H9 (cell line): ENCODE data around the gene CTRL. TPM values are rescaled to one million over a fixed set of nuclear protein-coding genes. Genes with fewer than 3 reads are reported as not detected.

Experiments used
- DNase-seq: peaks from one replicate; pipeline ENCODE4 v3.0.0-alpha.2; 2017
- H2AFZ ChIP-seq: one replicate; pipeline ENCODE4 v1.6.1; 2013; ENCODE audit warnings: mild to moderate bottlenecking, low read length, control low read depth, moderate library complexity
- H2AK5ac ChIP-seq: 2 replicates; pipeline ENCODE4 v1.6.1; 2013; ENCODE audit warnings: low read length, control low read depth, mixed read lengths; ENCODE audit not compliant: insufficient read length
- H2BK120ac ChIP-seq: one replicate; pipeline ENCODE4 v1.6.1; 2013; ENCODE audit warnings: low read depth, mild to moderate bottlenecking, low read length, control low read depth, inconsistent platforms; ENCODE audit not compliant: poor library complexity, severe bottlenecking
- H2BK12ac ChIP-seq: 2 replicates; pipeline ENCODE4 v1.6.1; 2013; ENCODE audit warnings: low read length, control low read depth, mixed read lengths, low read depth; ENCODE audit not compliant: insufficient read length
- H2BK15ac ChIP-seq: 2 replicates; pipeline ENCODE4 v1.6.1; 2013; ENCODE audit warnings: low read depth, low read length, control low read depth
- H2BK20ac ChIP-seq: one replicate; pipeline ENCODE4 v1.6.1; 2013; ENCODE audit warnings: low read depth, mild to moderate bottlenecking, low read length, control low read depth, inconsistent platforms; ENCODE audit not compliant: poor library complexity, severe bottlenecking
- H2BK5ac ChIP-seq: 2 replicates; pipeline ENCODE4 v1.6.1; 2013; ENCODE audit warnings: low read length, control low read depth, mixed read lengths; ENCODE audit not compliant: insufficient read length
- H3K14ac ChIP-seq: 2 replicates; pipeline ENCODE4 v1.6.1; 2013; ENCODE audit warnings: low read length, control low read depth; ENCODE audit not compliant: insufficient read depth
- H3K18ac ChIP-seq: 2 replicates; pipeline ENCODE4 v1.6.1; 2013; ENCODE audit warnings: low read depth, mild to moderate bottlenecking, mixed read lengths, low read length, control low read depth; ENCODE audit not compliant: insufficient read length
- H3K23ac ChIP-seq: 2 replicates; pipeline ENCODE4 v1.6.1; 2013; ENCODE audit warnings: low read length, control low read depth, mixed read lengths, low read depth; ENCODE audit not compliant: insufficient read length
- H3K23me2 ChIP-seq: 2 replicates; pipeline ENCODE4 v1.6.1; 2013; ENCODE audit warnings: low read depth, mild to moderate bottlenecking, mixed read lengths, low read length, control low read depth; ENCODE audit not compliant: insufficient read length, poor library complexity, severe bottlenecking
- H3K27ac ChIP-seq: 2 replicates; pipeline ENCODE4 v1.5.1; 2013; ENCODE audit warnings: low read length, control low read depth, mixed read lengths, low read depth; ENCODE audit not compliant: insufficient read length
- H3K27me3 ChIP-seq: 2 replicates; pipeline ENCODE4 v1.6.1; 2013; ENCODE audit warnings: low read length, control low read depth, inconsistent platforms; ENCODE audit not compliant: insufficient read depth
- H3K4ac ChIP-seq: 2 replicates; pipeline ENCODE4 v1.6.1; 2013; ENCODE audit warnings: low read depth, mild to moderate bottlenecking, control low read depth, inconsistent platforms, low read length, moderate library complexity
- H3K4me1 ChIP-seq: 2 replicates; pipeline ENCODE4 v1.6.1; 2013; ENCODE audit warnings: low read length, control low read depth, inconsistent platforms; ENCODE audit not compliant: insufficient read depth
- H3K4me2 ChIP-seq: 2 replicates; pipeline ENCODE4 v1.6.1; 2013; ENCODE audit warnings: low read length, control low read depth, mixed read lengths; ENCODE audit not compliant: insufficient read length, insufficient read depth
- H3K56ac ChIP-seq: 2 replicates; pipeline ENCODE4 v1.6.1; 2013; ENCODE audit warnings: low read depth, mild to moderate bottlenecking, mixed read lengths, low read length, control low read depth; ENCODE audit not compliant: insufficient read length
- H3K79me1 ChIP-seq: 2 replicates; pipeline ENCODE4 v1.6.1; 2013; ENCODE audit warnings: low read depth, mild to moderate bottlenecking, moderate library complexity, low read length, control low read depth, inconsistent platforms; ENCODE audit not compliant: insufficient read depth, poor library complexity, severe bottlenecking
- H3K79me2 ChIP-seq: 2 replicates; pipeline ENCODE4 v1.6.1; 2013; ENCODE audit warnings: low read length, control low read depth, inconsistent platforms; ENCODE audit not compliant: insufficient read depth
- H3K9ac ChIP-seq: 2 replicates; pipeline ENCODE4 v1.6.1; 2013; ENCODE audit warnings: low read length, control low read depth, mixed read lengths; ENCODE audit not compliant: insufficient read length; ENCODE audit errors: extremely low read depth
- H3K9me3 ChIP-seq: one replicate; pipeline ENCODE4 v1.6.1; 2013; ENCODE audit warnings: low read depth, low read length, inconsistent platforms; ENCODE audit not compliant: control insufficient read depth
- H3T11ph ChIP-seq: one replicate; pipeline ENCODE4 v1.6.1; 2013; ENCODE audit warnings: mild to moderate bottlenecking, low read length, control low read depth, inconsistent platforms
- H4K20me1 ChIP-seq: one replicate; pipeline ENCODE4 v1.6.1; 2013; ENCODE audit not compliant: control insufficient read depth, insufficient read length, insufficient read depth
- H4K5ac ChIP-seq: 2 replicates; pipeline ENCODE4 v1.6.1; 2013; ENCODE audit warnings: low read depth, mild to moderate bottlenecking, mixed read lengths, low read length, control low read depth; ENCODE audit not compliant: insufficient read length
- H4K8ac ChIP-seq: replicated peaks from 2 replicates; pipeline ENCODE4 v1.6.1; 2013; ENCODE audit warnings: low read length, control low read depth, mixed read lengths, low read depth; ENCODE audit not compliant: insufficient read length
- H4K91ac ChIP-seq: 2 replicates; pipeline ENCODE4 v1.6.1; 2013; ENCODE audit warnings: low read depth, mild to moderate bottlenecking, moderate library complexity, mixed read lengths, low read length, control low read depth; ENCODE audit not compliant: insufficient read length
- H3K27ac Mint-ChIP-seq, 3 experiments: 2 replicates in 2 of 3; 3 replicates in 1 of 3; pipeline ENCODE4 v1.8.0; 2020 to 2021; ENCODE audit warnings: mixed read lengths in 3 of 3, mild to moderate bottlenecking in 1 of 3, moderate library complexity in 1 of 3
- H3K27me3 Mint-ChIP-seq: 2 replicates; pipeline ENCODE4 v1.8.0; 2021; ENCODE audit warnings: low read depth, mild to moderate bottlenecking, moderate library complexity, mixed read lengths
- H3K36me3 Mint-ChIP-seq, 3 experiments: 2 replicates in 2 of 3; 3 replicates in 1 of 3; pipeline ENCODE4 v1.8.0; 2020 to 2021; ENCODE audit warnings: low read depth in 3 of 3, mixed read lengths in 3 of 3; ENCODE audit not compliant: insufficient read depth in 1 of 3
- H3K4me1 Mint-ChIP-seq, 2 experiments: 2 replicates each; pipeline ENCODE4 v1.8.0; 2020; ENCODE audit warnings: mixed read lengths in 2 of 2
- H3K4me3 Mint-ChIP-seq, 2 experiments: 2 replicates in 1 of 2; 3 replicates in 1 of 2; pipeline ENCODE4 v1.8.0; 2020 to 2021; ENCODE audit warnings: mild to moderate bottlenecking in 2 of 2, mixed read lengths in 2 of 2, moderate library complexity in 1 of 2
- H3K9me3 Mint-ChIP-seq, 2 experiments: 2 replicates in 1 of 2; 3 replicates in 1 of 2; pipeline ENCODE4 v1.8.0; 2020; ENCODE audit warnings: mild to moderate bottlenecking in 2 of 2, mixed read lengths in 2 of 2, moderate library complexity in 1 of 2
- WGBS: extraction: QIAGEN DNeasy Blood & Tissue Kit; methylation state at CpG from one replicate; pipeline ENCODE4 v1.1.7; 2013; ENCODE audit warnings: missing lambda C conversion rate, low lambda C conversion rate, mixed read lengths; ENCODE audit not compliant: insufficient read length; ENCODE audit errors: extremely low coverage; 5-methylcytosine and 5-hydroxymethylcytosine counted together
- total RNA-seq: library from RNA; stranded (reverse); gene quantifications from 2 replicates; pipeline ENCODE4 v1.2.1, GENCODE V29; 2021
- TF ChIP-seq, protein P1 (sequence below): fragments of 200-600 bp; sonication (generic); conservative IDR thresholded peaks from 3 replicates; pipeline ENCODE4 v1.8.0; 2021; ENCODE audit warnings: antibody characterized with exemption, mild to moderate bottlenecking

Gene CTRL
- total RNA-seq, 1 experiment from 2014 or later, result 2.7 TPM

DNA sequence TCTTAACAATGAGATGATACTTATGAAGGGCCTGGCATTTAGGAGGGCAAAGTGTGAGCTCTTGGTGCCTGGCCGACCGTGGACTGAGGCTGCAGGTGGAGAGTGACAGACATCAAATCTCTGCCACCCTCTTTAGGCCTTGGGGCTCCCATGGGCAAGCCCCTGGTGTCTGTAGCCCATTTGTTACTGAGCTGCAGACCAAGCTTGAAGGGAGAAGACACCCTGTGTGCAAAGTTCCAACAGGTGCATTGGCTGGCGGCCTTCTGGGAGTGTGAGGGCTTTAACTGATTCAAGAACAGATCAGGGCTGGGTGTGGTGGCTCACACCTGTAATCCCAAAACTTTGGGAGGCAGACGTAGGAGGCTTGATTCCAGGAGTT lies 789 bp upstream of the CTRL start:
- H3K27ac Mint-ChIP-seq, result no peak overlapping the region
- peaks cover 20 to 23% of the 10 kb centered on the region in 2 experiments for H3K4me1 Mint-ChIP-seq
- Histone ChIP-seq H2BK15ac (no peak overlapping the region), H3K23ac (no peak overlapping the region), H3K27ac (no peak overlapping the region), H4K8ac (no peak overlapping the region), H2BK120ac (no peak overlapping the region), H2BK5ac (no peak overlapping the region), H3K9me3 (no peaks in the 10 kb centered on the region), H3K23me2 (peaks cover 18% of the 10 kb centered on the region), H3K79me2 (no peaks in the 10 kb centered on the region), H2AK5ac (no peak overlapping the region), H4K91ac (no peak overlapping the region), H3K4ac (no peak overlapping the region), H4K5ac (no peak overlapping the region), H3K14ac (no peak overlapping the region), H2BK20ac (no peak overlapping the region), H3K9ac (no peak overlapping the region), H3K56ac (no peak overlapping the region), H3K4me2 (no peak overlapping the region), H2AFZ (no peak overlapping the region), H2BK12ac (no peak overlapping the region), H3K18ac (no peak overlapping the region), H3T11ph (no peak overlapping the region), H3K4me1 (peaks cover 3% of the 10 kb centered on the region; the same call in 1 of the 2 replicates), H3K27me3 (no peaks in the 10 kb centered on the region), H4K20me1 (no peaks in the 10 kb centered on the region), H3K79me1 (no peaks in the 10 kb centered on the region)
- peak overlapping the region in 1 of 2 experiments; percentile 35; a peak in 2 of 5 replicates for H3K4me3 Mint-ChIP-seq
- peaks cover 0 to 2% of the 10 kb centered on the region in 2 experiments; a peak in 2 of 5 replicates for H3K9me3 Mint-ChIP-seq
- TF ChIP-seq, protein P1, sequence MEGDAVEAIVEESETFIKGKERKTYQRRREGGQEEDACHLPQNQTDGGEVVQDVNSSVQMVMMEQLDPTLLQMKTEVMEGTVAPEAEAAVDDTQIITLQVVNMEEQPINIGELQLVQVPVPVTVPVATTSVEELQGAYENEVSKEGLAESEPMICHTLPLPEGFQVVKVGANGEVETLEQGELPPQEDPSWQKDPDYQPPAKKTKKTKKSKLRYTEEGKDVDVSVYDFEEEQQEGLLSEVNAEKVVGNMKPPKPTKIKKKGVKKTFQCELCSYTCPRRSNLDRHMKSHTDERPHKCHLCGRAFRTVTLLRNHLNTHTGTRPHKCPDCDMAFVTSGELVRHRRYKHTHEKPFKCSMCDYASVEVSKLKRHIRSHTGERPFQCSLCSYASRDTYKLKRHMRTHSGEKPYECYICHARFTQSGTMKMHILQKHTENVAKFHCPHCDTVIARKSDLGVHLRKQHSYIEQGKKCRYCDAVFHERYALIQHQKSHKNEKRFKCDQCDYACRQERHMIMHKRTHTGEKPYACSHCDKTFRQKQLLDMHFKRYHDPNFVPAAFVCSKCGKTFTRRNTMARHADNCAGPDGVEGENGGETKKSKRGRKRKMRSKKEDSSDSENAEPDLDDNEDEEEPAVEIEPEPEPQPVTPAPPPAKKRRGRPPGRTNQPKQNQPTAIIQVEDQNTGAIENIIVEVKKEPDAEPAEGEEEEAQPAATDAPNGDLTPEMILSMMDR, result no peak
- no CpG with 5 or more reads among the region's 4 CpGs for WGBS
- no peak for DNase-seq
- peaks cover 10% of the 10 kb centered on the region for H3K27me3 Mint-ChIP-seq
- peaks cover 14 to 45% (median 15%) of the 10 kb centered on the region in 3 experiments for H3K36me3 Mint-ChIP-seq
